ENCODE data around the gene CAMK2G.
"Not testable (repeated sequence)": the region's sequence is repeated elsewhere in the genome, so short reads cannot be mapped to it uniquely, and the experiment has no call there.

The CAMK2G gene

GRCh38 chr10:73838008-73838567, 36.3 kb downstream of the CAMK2G start:
- DNase-seq, result no peak

GRCh38 chr10:73837072-73837471, 37.3 kb downstream of the CAMK2G start:
- DNase-seq, result no peak

GRCh38 chr10:73836427-73836980, 37.9 kb downstream of the CAMK2G start:
- no peak for DNase-seq

DNA sequence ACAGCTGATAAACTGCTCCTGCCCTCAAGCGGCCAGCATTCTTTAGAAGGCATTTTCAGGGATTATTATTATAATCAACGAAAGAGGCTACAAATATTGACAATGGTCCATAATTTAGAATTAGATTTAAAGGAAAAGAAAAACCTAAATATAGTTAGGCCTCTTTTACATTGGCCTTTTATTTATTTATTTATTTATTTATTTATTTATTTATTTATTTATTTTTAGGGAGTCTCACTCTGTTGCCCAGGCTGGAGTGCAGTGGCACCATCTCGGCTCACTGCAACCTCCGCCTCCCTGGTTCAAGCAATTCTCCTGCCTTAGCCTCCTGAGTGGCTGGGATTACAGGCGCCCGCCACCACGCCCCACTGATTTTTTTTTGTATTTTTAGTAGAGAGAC, 45.3 kb downstream of the CAMK2G start:
- DNase-seq, result not testable (repeated sequence)

DNA sequence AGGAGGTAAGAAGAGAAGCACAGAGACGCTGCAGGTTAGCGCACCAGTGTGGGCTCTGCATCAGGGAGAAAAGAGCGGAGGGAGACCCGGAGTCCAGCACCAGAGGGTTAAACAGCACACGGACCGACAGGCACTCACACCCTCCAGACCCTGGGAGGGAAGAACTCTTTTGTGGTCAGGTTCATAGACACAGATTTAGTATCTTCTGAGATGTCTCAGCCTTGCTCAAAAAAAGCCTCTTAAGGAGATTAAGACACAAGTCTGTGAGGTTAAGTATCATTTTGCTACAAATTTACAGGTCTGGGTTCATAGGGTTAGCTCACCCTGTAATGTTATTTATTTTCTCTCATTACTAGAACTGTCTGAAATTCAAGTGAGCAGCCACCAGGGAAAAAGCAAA, 46.2 kb downstream of the CAMK2G start:
- DNase-seq, result no peak

GRCh38 chr10:73827346-73828089, 46.8 kb downstream of the CAMK2G start:
- no peak for DNase-seq

DNA sequence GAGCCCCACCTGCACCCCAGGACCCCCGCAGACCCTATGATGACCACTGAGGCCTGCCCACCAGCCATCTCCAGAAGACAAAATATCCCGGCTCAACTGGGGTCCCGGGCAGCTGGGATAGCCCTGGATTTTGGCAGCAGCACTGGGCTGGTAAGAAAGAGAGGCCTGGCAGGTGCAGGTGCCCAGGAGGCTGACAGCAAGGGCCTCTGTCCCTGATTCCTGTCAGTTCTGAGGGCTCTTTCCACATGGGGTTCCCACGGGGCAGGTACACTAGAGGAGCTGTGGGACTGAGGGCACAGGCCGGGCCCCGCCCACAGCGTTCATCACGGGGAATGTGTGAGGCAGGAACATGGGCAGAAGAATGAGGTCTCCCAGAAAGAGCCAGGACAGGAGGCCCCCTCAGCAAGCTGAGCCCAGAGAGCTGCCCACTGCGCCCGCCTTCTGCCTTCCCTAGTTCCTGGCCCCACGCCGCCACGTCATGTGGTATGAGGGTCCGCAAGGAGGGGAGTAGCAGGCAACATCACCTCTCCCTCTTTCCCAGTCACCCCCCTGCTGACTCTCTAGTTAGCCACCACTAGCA, 50.1 kb downstream of the CAMK2G start:
- DNase-seq, result no peak

DNA sequence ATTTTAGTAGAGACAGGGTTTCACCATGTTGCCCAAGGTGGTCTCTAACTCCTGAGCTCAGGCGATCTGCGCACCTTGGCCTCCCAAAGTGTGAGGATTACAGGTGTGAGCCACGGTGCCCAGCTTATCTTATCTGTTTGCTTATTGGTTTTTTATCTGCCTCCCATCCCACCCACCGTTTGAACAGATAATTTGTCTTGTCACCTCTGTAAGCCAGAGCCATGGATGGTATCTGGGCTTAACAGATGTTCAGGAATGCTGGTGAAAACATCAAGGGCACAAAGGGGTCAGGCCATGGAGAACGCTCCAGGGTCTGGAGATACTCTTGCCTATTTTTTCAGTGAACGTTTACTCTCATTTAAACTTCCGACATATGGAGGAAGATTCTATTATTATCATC, 51.0 kb downstream of the CAMK2G start:
- DNase-seq, result no peak

- no peak for DNase-seq
These were observed 54.8 kb downstream of the CAMK2G start for GRCh38 chr10:73819513-73820093.

- no peak for DNase-seq
These were observed 55.3 kb downstream of the CAMK2G start for GRCh38 chr10:73819081-73819480.

GRCh38 chr10:73818402-73818801, 56.0 kb downstream of the CAMK2G start:
- DNase-seq, result no peak

GRCh38 chr10:73817826-73818225, 56.5 kb downstream of the CAMK2G start:
- DNase-seq, result no peak

- no peak for DNase-seq
These were observed 57.2 kb downstream of the CAMK2G start for GRCh38 chr10:73816917-73817729.

- DNase-seq, result no peak
These were observed 58.7 kb downstream of the CAMK2G start for GRCh38 chr10:73815719-73816030.

DNA sequence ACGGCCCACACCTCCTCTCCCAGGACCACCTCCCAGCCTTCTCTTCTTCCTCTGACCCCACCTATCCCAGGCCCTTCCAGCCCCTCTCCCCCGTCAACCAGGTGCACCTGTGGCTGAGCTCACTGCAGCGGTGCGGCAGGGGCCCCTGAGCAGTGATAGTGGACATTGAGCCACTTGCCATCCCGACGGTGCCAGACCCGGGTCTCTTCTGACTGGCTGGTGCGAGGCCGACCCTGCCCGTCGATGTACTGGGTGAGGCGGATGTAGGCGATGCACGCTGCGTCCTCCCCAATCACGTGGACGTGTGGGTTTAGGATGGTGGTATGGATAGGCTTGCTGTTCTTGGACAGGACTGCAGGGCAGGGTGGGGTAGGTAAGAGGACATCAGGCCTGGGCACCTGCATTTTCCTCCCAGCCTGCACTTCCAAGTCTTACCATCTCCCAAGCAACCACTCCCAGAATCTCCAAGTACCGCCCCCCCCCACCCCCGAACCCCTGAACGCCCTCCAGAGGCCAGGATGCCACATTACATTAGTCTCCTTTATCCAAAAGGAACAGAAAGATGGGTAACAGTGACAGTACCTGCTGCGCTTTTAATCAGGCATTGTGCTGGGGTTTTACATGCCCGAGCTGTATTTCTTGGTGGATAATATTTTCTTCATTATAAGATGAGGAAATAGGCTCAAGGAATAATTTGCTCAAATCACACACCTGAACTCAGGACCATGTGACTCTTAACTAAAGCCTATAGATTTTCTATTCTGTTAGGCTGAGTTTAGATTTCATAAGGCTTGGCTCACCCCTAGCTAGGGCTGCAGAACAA, 59.2 kb downstream of the CAMK2G start:
- DNase-seq, result no peak

- no peak for DNase-seq
These were observed 60.0 kb downstream of the CAMK2G start for GRCh38 chr10:73814276-73814895.

- no peak for DNase-seq
These were observed 61.0 kb downstream of the CAMK2G start for GRCh38 chr10:73813333-73813732.

- DNase-seq, result no peak
These were observed 61.7 kb downstream of the CAMK2G start for GRCh38 chr10:73812657-73813056.

GRCh38 chr10:73810735-73811465, 63.5 kb downstream of the CAMK2G start:
- no peak for DNase-seq

DNA sequence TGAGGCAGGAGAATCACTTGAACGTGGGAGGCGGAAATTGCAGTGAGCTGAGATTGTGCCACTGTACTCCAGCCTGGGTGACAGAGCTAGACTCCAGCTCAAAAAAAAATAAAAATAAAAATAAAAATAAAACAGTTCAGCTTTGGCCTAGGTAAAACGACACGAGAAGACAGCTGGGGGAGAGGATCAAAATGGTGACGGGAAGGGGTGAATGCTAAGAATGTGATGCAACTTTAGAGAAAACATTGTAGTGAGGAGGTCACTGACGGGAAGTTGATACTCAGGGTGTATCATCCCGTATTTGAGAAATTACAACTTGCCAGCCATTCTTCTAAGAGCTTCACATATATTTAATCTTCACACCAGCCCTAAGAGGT, 64.0 kb downstream of the CAMK2G start:
- DNase-seq, result no peak

Measured in hippocampal formation (tissue), 2 donors.